Uterus (tissue), 4 donors: Measurements from ENCODE around the gene ZFAND4. TPM values are rescaled to one million over a fixed set of nuclear protein-coding genes. Genes with fewer than 3 reads are reported as not detected.

Experiments
- DNase-seq, 2 donors: peaks; one replicate each; pipeline ENCODE4 v3.0.0-alpha.2; 2019 to 2020
- H3K27ac ChIP-seq, 2 donors: fragments of 200-600 bp; sonication (generic); 1 replicate in 1 of 2; 2 replicates in 1 of 2; pipeline ENCODE4 v1.5.1; 2016 to 2018
- H3K27me3 ChIP-seq, 2 donors: fragments of 200-600 bp; sonication (generic); one replicate each; pipeline ENCODE4 v1.5.1; 2018 to 2019; ENCODE audit warnings: control low read depth in 1 of 2
- H3K36me3 ChIP-seq, 2 donors: fragments of 200-600 bp; sonication (generic); one replicate each; pipeline ENCODE4 v1.5.1; 2019; ENCODE audit warnings: control low read depth in 1 of 2
- H3K4me1 ChIP-seq, 2 donors: fragments of 200-600 bp; sonication (generic); one replicate each; pipeline ENCODE4 v1.5.1; 2018 to 2019; ENCODE audit warnings: control low read depth in 1 of 2
- H3K4me3 ChIP-seq, 2 donors: fragments of 200-600 bp; sonication (generic); 1 replicate in 1 of 2; 2 replicates in 1 of 2; pipeline ENCODE4 v1.5.1; 2018 to 2019; ENCODE audit warnings: mild to moderate bottlenecking in 1 of 2
- H3K9me3 ChIP-seq, 2 donors: fragments of 200-600 bp; sonication (generic); one replicate each; pipeline ENCODE4 v1.5.1; 2019; ENCODE audit warnings: control low read depth in 1 of 2
- POLR2A ChIP-seq, 2 donors: fragments of 450-650 bp; IDR thresholded peaks; one replicate each; pipeline ENCODE4 v1.6.1; 2016; ENCODE audit warnings: antibody characterized with exemption in 2 of 2, mild to moderate bottlenecking in 1 of 2, moderate library complexity in 1 of 2
- intact Hi-C: fragments of 100-400 bp; cut with DNase I; formaldehyde crosslinking; loops from one replicate; pipeline ENCODE4 v1.15.1; 2023; ENCODE audit warnings: low total_unique reads
- total RNA-seq, 4 donors: library from RNA; depleted of rRNA in 3 of 4; stranded (reverse); fragments of >200 nt in 3 of 4; gene quantifications; one replicate each; pipeline versions ENCODE4 v1.1.0 to v1.2.4, GENCODE V29; 2014 to 2023
- TF ChIP-seq, protein P1 (sequence below), 4 experiments: fragments of 200-600 bp in 2 of 4; fragments of 450-650 bp in 2 of 4; sonication (generic) in 2 of 4; IDR thresholded peaks; one replicate each; pipeline ENCODE4 v1.5.1; 2016 to 2019; ENCODE audit warnings: antibody characterized with exemption in 4 of 4, mild to moderate bottlenecking in 2 of 4, moderate library complexity in 1 of 4
- donor health status: DM: yes; HTN: yes; CAD: no.

The ZFAND4 gene
- total RNA-seq, 4 donors from 2014 or later: 6.1 to 22.5 (median 17.9) TPM

DNA sequence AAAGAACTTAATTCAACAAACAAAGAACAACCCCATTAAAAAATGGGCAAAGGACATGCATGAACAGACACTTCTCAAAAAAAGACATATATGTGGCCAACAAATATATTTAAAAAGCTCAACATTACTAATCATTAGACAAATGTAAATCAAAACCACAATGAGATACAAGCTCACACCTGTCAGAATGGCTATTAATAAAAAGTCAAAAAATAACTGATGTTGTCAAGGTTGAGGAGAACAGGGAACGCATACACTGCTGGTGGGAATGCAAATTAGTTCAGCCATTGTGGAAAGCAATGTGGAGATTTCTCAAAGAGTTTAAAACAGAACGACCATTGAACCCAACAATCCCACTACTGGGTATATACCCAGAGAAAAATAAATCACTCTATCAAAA, 19.1 kb downstream of the ZFAND4 start:
- TF ChIP-seq, protein P1, sequence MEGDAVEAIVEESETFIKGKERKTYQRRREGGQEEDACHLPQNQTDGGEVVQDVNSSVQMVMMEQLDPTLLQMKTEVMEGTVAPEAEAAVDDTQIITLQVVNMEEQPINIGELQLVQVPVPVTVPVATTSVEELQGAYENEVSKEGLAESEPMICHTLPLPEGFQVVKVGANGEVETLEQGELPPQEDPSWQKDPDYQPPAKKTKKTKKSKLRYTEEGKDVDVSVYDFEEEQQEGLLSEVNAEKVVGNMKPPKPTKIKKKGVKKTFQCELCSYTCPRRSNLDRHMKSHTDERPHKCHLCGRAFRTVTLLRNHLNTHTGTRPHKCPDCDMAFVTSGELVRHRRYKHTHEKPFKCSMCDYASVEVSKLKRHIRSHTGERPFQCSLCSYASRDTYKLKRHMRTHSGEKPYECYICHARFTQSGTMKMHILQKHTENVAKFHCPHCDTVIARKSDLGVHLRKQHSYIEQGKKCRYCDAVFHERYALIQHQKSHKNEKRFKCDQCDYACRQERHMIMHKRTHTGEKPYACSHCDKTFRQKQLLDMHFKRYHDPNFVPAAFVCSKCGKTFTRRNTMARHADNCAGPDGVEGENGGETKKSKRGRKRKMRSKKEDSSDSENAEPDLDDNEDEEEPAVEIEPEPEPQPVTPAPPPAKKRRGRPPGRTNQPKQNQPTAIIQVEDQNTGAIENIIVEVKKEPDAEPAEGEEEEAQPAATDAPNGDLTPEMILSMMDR (IDR thresholded peaks at IDR 0.05): no peak
- TF ChIP-seq POLR2A (IDR thresholded peaks at IDR 0.05): no peak
- intact Hi-C loops: no loop called here
- no peaks in the 10 kb centered on the region for H3K36me3 ChIP-seq
- no peaks in the 10 kb centered on the region for H3K4me1 ChIP-seq
- H3K4me3 ChIP-seq: no peak overlapping the region
- H3K27me3 ChIP-seq: no peaks in the 10 kb centered on the region
- H3K27ac ChIP-seq: no peak overlapping the region
- DNase-seq: no peak
- no peaks in the 10 kb centered on the region for H3K9me3 ChIP-seq

DNA sequence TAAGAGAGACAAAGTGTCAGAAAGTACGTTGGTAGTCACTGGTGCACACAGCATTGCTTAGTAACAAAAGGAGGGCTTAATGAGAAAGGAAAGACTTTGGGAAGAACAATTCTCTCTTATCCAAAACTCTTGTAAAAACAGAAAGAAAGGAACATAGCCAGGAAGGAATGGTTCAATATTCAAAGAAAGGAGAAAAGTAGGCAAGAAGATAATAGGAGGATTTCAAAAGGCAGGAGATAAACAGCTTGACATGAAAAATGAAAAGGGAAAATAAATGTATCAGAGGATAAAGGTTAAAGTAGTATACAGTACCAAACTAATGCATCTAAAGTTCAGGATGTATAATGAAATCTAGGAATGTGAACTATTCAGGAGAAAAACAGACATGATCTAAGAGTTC, 20.1 kb downstream of the ZFAND4 start:
- DNase-seq: no peak
- intact Hi-C loops: no loop called here
- Histone ChIP-seq H3K4me3 (no peak overlapping the region), H3K36me3 (no peaks in the 10 kb centered on the region), H3K4me1 (no peaks in the 10 kb centered on the region), H3K27me3 (no peaks in the 10 kb centered on the region), H3K9me3 (no peaks in the 10 kb centered on the region), H3K27ac (no peak overlapping the region)
- TF ChIP-seq, protein P1 (IDR thresholded peaks at IDR 0.05): no peak
- TF ChIP-seq POLR2A (IDR thresholded peaks at IDR 0.05): no peak

DNA sequence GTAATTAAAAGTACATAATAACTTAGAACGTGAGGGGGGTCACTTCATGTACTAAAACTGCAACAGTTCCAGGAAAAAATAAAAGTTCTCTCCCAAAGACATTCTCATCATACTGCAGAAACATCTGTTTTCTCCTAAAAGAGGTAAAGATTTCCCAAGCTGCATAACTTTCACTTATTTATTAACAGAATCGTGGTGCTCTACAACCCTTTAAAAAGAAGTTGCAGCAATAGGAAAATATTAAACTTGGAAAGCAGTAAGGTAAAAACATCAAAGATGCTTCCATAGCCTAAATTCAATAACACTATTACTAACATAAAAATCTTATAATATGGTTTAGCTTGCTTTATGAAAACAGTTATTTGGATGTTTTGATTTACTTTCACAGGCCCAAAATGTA, 23.3 kb downstream of the ZFAND4 start:
- Histone ChIP-seq H3K4me3 (no peak overlapping the region), H3K36me3 (no peaks in the 10 kb centered on the region), H3K9me3 (no peaks in the 10 kb centered on the region), H3K27ac (no peak overlapping the region), H3K27me3 (no peaks in the 10 kb centered on the region), H3K4me1 (no peaks in the 10 kb centered on the region)
- no peak for DNase-seq
- no peak for TF ChIP-seq POLR2A (IDR thresholded peaks at IDR 0.05)
- TF ChIP-seq, protein P1 (IDR thresholded peaks at IDR 0.05): no peak
- intact Hi-C loops: no loop called here

DNA sequence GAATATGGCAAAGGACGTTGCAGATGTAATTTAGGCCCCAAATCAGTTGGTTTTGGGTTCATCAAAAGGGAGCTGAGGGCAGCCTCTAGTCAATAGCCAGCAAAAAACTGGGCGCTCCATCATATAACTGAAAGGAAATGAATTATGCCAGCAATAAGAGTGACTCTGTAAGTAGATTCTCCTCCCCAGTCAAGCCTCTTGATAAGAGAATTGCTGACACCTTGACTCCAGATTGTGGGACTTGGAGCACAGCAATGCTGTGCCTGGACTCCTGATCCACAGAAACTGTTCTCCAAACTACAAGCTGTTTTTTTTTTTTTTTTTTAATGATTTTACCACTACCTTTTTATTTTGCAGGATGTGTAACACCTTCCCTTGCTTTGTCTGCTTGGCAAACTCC, 25.5 kb downstream of the ZFAND4 start:
- TF ChIP-seq POLR2A (IDR thresholded peaks at IDR 0.05): no peak
- TF ChIP-seq, protein P1 (IDR thresholded peaks at IDR 0.05): no peak
- no peaks in the 10 kb centered on the region for H3K4me1 ChIP-seq
- no peak for DNase-seq

DNA sequence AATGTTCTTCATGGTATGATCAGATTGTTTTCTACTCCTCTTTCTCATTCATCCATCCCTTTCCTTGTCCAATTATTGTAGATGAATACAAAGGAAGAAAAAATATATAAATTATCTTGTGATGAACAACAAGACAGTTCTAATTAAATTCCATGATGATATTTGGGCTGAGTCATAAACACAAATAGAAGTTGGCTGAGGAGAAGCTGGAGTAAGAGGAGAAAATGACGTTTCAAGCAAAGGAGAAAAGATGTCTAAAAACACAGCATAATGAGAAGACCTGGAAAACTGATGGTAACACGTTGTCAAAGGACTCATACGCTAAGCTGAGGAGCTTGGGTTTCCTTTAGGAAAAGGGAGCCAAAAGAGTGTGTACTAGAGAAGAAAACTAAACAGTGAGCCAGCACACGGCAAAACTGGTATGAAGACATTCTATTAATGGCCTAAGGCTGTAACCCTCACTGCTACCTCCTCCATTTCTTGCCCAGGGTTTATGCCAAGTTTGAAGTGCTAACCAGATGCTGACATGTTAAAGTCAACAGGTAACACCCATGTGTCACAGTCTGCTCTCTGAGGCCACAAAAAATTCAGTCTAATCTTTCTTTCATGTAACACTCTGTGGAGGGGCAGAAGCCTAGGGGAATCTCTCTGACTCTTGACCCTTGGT, 26.1 kb downstream of the ZFAND4 start:
- intact Hi-C loops: no loop called here
- Histone ChIP-seq H3K4me1 (no peaks in the 10 kb centered on the region), H3K27ac (no peak overlapping the region), H3K36me3 (no peaks in the 10 kb centered on the region), H3K4me3 (no peak overlapping the region), H3K9me3 (no peaks in the 10 kb centered on the region), H3K27me3 (no peaks in the 10 kb centered on the region)
- DNase-seq: no peak
- TF ChIP-seq, protein P1 (IDR thresholded peaks at IDR 0.05): no peak
- no peak for TF ChIP-seq POLR2A (IDR thresholded peaks at IDR 0.05)

More for the DNA sequence above, 25.5 kb downstream of the ZFAND4 start:
- intact Hi-C loops: no loop called here
- no peaks in the 10 kb centered on the region for H3K9me3 ChIP-seq
- H3K27me3 ChIP-seq: no peaks in the 10 kb centered on the region
- no peaks in the 10 kb centered on the region for H3K36me3 ChIP-seq
- H3K4me3 ChIP-seq: no peak overlapping the region
- H3K27ac ChIP-seq: no peak overlapping the region
